GM23338 (cell line): ENCODE data around the gene FAM204A. TPM values are rescaled to one million over a fixed set of nuclear protein-coding genes. Genes with fewer than 3 reads are reported as not detected.

Experiments used
- ATAC-seq: fragments of 200-7000 bp; cut with Tn5 transposase; 3 replicates; pipeline ENCODE4 v1.9.1; 2020
- DNase-seq: peaks from one replicate; pipeline ENCODE4 v3.0.0-alpha.2; 2015; ENCODE audit warnings: low spot score
- H2AFZ ChIP-seq: fragments of 200-600 bp; sonication (generic); 2 replicates; pipeline ENCODE4 v1.8.0; 2016; ENCODE audit warnings: antibody characterized with exemption, mild to moderate bottlenecking, moderate library complexity
- H3F3A ChIP-seq: fragments of 200-600 bp; sonication (generic); replicated peaks from 2 replicates; pipeline ENCODE4 v1.8.0; 2017; ENCODE audit warnings: antibody characterized with exemption, mixed run types, low read depth
- H3K27ac ChIP-seq: fragments of 200-600 bp; sonication (generic); 2 replicates; pipeline ENCODE4 v1.6.1; 2016; ENCODE audit warnings: low read depth
- H3K27me3 ChIP-seq: fragments of 200-600 bp; sonication (generic); 2 replicates; pipeline ENCODE4 v1.8.0; 2016; ENCODE audit warnings: mild to moderate bottlenecking, mixed run types, moderate library complexity; ENCODE audit not compliant: insufficient read depth
- H3K36me3 ChIP-seq: fragments of 200-600 bp; sonication (generic); 2 replicates; pipeline ENCODE4 v1.8.0; 2016; ENCODE audit warnings: mild to moderate bottlenecking; ENCODE audit not compliant: insufficient read depth
- H3K4me1 ChIP-seq: fragments of 200-600 bp; sonication (generic); 2 replicates; pipeline ENCODE4 v1.8.0; 2016; ENCODE audit warnings: mild to moderate bottlenecking, moderate library complexity; ENCODE audit not compliant: insufficient read depth
- H3K4me2 ChIP-seq: fragments of 200-600 bp; sonication (generic); 2 replicates; pipeline ENCODE4 v1.7.1; 2017; ENCODE audit warnings: mixed run types
- H3K4me3 ChIP-seq: fragments of 200-600 bp; sonication (generic); 2 replicates; pipeline ENCODE4 v1.6.1; 2016; ENCODE audit warnings: mixed run types
- H3K79me2 ChIP-seq: fragments of 200-600 bp; sonication (generic); replicated peaks from 2 replicates; pipeline ENCODE4 v1.8.0; 2017; ENCODE audit warnings: mild to moderate bottlenecking; ENCODE audit not compliant: insufficient read depth
- H3K9me2 ChIP-seq: fragments of 200-600 bp; sonication (generic); 2 replicates; pipeline ENCODE4 v1.8.0; 2017; ENCODE audit not compliant: insufficient read depth
- H4K20me1 ChIP-seq: fragments of 200-600 bp; sonication (generic); replicated peaks from 2 replicates; pipeline ENCODE4 v1.8.0; 2017; ENCODE audit warnings: mild to moderate bottlenecking; ENCODE audit not compliant: insufficient read depth
- H3K27ac Mint-ChIP-seq: 2 replicates; pipeline ENCODE4 v1.8.0; 2020; ENCODE audit warnings: inconsistent platforms, mild to moderate bottlenecking, moderate library complexity, mixed read lengths
- H3K27me3 Mint-ChIP-seq: 3 replicates; pipeline ENCODE4 v1.8.0; 2022; ENCODE audit warnings: low read depth, mild to moderate bottlenecking, moderate library complexity, mixed read lengths, inconsistent platforms; ENCODE audit not compliant: insufficient read depth, poor library complexity
- H3K36me3 Mint-ChIP-seq: 3 replicates; pipeline ENCODE4 v1.8.0; 2021; ENCODE audit warnings: low read depth, mild to moderate bottlenecking, inconsistent platforms, moderate library complexity, mixed read lengths
- H3K4me1 Mint-ChIP-seq: 3 replicates; pipeline ENCODE4 v1.8.0; 2020; ENCODE audit warnings: mild to moderate bottlenecking, inconsistent platforms, mixed read lengths
- H3K4me3 Mint-ChIP-seq: 3 replicates; pipeline ENCODE4 v1.8.0; 2021; ENCODE audit warnings: moderate library complexity, mild to moderate bottlenecking, inconsistent platforms, mixed read lengths
- H3K9me3 Mint-ChIP-seq: 3 replicates; pipeline ENCODE4 v1.8.0; 2020; ENCODE audit warnings: moderate library complexity, mild to moderate bottlenecking, inconsistent platforms, mixed read lengths
- CTCF ChIP-seq, 2 experiments: fragments of 200-600 bp in 1 of 2; sonication (generic) in 1 of 2; conservative IDR thresholded peaks; 2 replicates each; pipeline versions ENCODE4 v1.5.1 to v1.6.1; 2016 to 2017; ENCODE audit warnings: antibody characterized with exemption in 2 of 2, low read depth in 2 of 2, mild to moderate bottlenecking in 2 of 2, moderate library complexity in 1 of 2
- ETS1 ChIP-seq: IDR thresholded peaks from 2 replicates; pipeline ENCODE4 v1.6.1; 2016; ENCODE audit warnings: antibody characterized with exemption
- EZH2 ChIP-seq: fragments of 200-600 bp; sonication (generic); IDR thresholded peaks from one replicate; pipeline ENCODE4 v1.8.0; 2017; ENCODE audit warnings: antibody characterized with exemption, mild to moderate bottlenecking, low read depth; ENCODE audit not compliant: unreplicated experiment
- EZH2phosphoT487 ChIP-seq: fragments of 200-600 bp; sonication (generic); IDR thresholded peaks from one replicate; pipeline ENCODE4 v1.8.1; 2018; ENCODE audit warnings: antibody characterized with exemption; ENCODE audit not compliant: unreplicated experiment
- NANOG ChIP-seq: IDR thresholded peaks from 2 replicates; pipeline ENCODE4 v1.6.1; 2016; ENCODE audit warnings: antibody characterized with exemption, borderline replicate concordance
- REST ChIP-seq: IDR thresholded peaks from one replicate; pipeline ENCODE4 v1.6.1; 2018; ENCODE audit warnings: antibody characterized with exemption; ENCODE audit not compliant: unreplicated experiment
- ZNF114 ChIP-seq: fragments of 250-450 bp; sonication (Bioruptor Pico); IDR thresholded peaks from 2 replicates; pipeline ENCODE4 v1.5.0; 2020; ENCODE audit warnings: mild to moderate bottlenecking, moderate library complexity
- ZNF462 ChIP-seq: fragments of 250-450 bp; sonication (Bioruptor Pico); IDR thresholded peaks from 2 replicates; pipeline ENCODE4 v1.5.0; 2020; ENCODE audit warnings: mild to moderate bottlenecking, moderate library complexity
- polyA plus RNA-seq: library from polyadenylated mRNA; unstranded; fragments of >200 nt; fragmentation: Nextera tagmentation; extraction: Ambion mirVana; gene quantifications from 2 replicates; pipeline ENCODE4 v1.2.1, GENCODE V29; 2016
- total RNA-seq: library from RNA; depleted of rRNA; stranded (reverse); fragments of >200 nt; shearing (Covaris generic); gene quantifications from 2 replicates; pipeline ENCODE4 v1.2.3, GENCODE V29; 2014

FAM204A gene
- total and polyA plus RNA-seq, 2 experiments from 2014 or later = 31.6 to 72.0 TPM

GRCh38 chr10:118321724-118322575, 20.2 kb downstream of the FAM204A start:
- no peak for ATAC-seq
- Histone ChIP-seq H2AFZ (no peak overlapping the region), H3K36me3 (peaks cover 11% of the 10 kb centered on the region; the same call in 1 of the 2 replicates), H3K4me3 (no peak overlapping the region), H3K79me2 (no peaks in the 10 kb centered on the region), H3K4me1 (no peaks in the 10 kb centered on the region), H3K27me3 (no peaks in the 10 kb centered on the region), H3F3A (no peaks in the 10 kb centered on the region), H3K27ac (no peak overlapping the region), H3K4me2 (no peak overlapping the region), H4K20me1 (no peaks in the 10 kb centered on the region), H3K9me2 (no peaks in the 10 kb centered on the region)
- H3K27me3 Mint-ChIP-seq = no peaks in the 10 kb centered on the region
- TF ChIP-seq CTCF (conservative IDR thresholded peaks at IDR 0.05; ENCODE audit: low read depth in 2 of 2) (no peak), ETS1 (no peak), ZNF462 (CRISPR knock-in tag) (no peak), REST (no peak), NANOG (no peak), EZH2phosphoT487 (no peak), ZNF114 (CRISPR knock-in tag) (no peak), EZH2 (no peak)
- no peaks in the 10 kb centered on the region for H3K9me3 Mint-ChIP-seq
- H3K4me1 Mint-ChIP-seq = no peaks in the 10 kb centered on the region
- no peak for DNase-seq
- H3K36me3 Mint-ChIP-seq = peaks cover 6% of the 10 kb centered on the region; the same call in 1 of the 3 replicates
- no peak overlapping the region for H3K4me3 Mint-ChIP-seq
- peak overlapping the region; percentile 80 for H3K27ac Mint-ChIP-seq
